Testis (tissue), 2 donors: ENCODE measurements around the gene AUTS2.

Source experiments
- CTCF ChIP-seq, 3 experiments: fragments of 450-650 bp in 2 of 3; fragments of 200-600 bp in 1 of 3; sonication (generic) in 1 of 3; IDR thresholded peaks; one replicate each; pipeline ENCODE4 v1.5.1; 2016 to 2019; ENCODE audit warnings: antibody characterized with exemption in 3 of 3, mild to moderate bottlenecking in 2 of 3, moderate library complexity in 1 of 3
- POLR2A ChIP-seq: fragments of 450-650 bp; IDR thresholded peaks from one replicate; pipeline ENCODE4 v1.6.1; 2017; ENCODE audit warnings: antibody characterized with exemption, mild to moderate bottlenecking, moderate library complexity

DNA sequence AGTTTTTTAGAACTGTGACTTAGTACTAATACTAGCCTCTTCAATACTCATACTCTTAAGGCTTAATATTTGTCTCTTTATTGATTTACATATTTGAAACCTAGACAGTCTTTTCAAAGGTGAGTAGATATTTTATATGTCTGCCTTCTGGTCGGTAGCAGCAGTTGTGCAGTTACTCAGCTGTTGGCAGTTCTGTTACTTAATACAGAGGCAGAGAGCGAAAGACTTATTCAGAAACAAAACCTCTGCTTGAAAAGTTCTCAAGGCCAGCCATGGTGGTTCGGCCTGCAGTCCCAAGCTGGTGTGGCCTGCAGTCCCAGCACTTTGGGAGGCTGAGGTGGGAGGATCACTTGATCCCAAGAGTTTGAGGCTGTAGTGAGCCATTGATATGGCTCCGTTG lies 84.2 kb downstream of the AUTS2 start:
- TF ChIP-seq CTCF (IDR thresholded peaks at IDR 0.05) (no peak), POLR2A (no peak)
